ENCODE data around the gene SLC22A4.

SLC22A4 gene

GRCh38 chr5:132344775-132345514 is 50.8 kb downstream of the SLC22A4 start:
- DNase-seq, result no peak

- no peak for DNase-seq
These were observed 59.3 kb downstream of the SLC22A4 start for GRCh38 chr5:132353486-132353995.

GRCh38 chr5:132354381-132355139 is 60.4 kb downstream of the SLC22A4 start:
- no peak for DNase-seq

GRCh38 chr5:132355140-132355765 is 61.1 kb downstream of the SLC22A4 start:
- DNase-seq, result no peak

GRCh38 chr5:132358775-132359174 is 64.6 kb downstream of the SLC22A4 start:
- no peak for DNase-seq

GRCh38 chr5:132362086-132362485 is 67.9 kb downstream of the SLC22A4 start:
- DNase-seq, result no peak

GRCh38 chr5:132363431-132364112 is 69.4 kb downstream of the SLC22A4 start:
- no peak for DNase-seq

- no peak for DNase-seq
These were observed 70.1 kb downstream of the SLC22A4 start for GRCh38 chr5:132364319-132364718.

- no peak for DNase-seq
These were observed 71.0 kb downstream of the SLC22A4 start for GRCh38 chr5:132365213-132365612.

- DNase-seq, result no peak
These were observed 74.0 kb downstream of the SLC22A4 start for GRCh38 chr5:132368186-132368585.

- peak; percentile 46 for DNase-seq
These were observed 74.8 kb downstream of the SLC22A4 start for GRCh38 chr5:132369007-132369473.

GRCh38 chr5:132369474-132370180 is 75.4 kb downstream of the SLC22A4 start, which contains the start of gene SLC22A5:
Gene SLC22A5 (plus strand): TSS chr5:132369710. CDS start chr5:132369973, 263 bp downstream.
- DNase-seq, result peak; percentile 46

- no peak for DNase-seq
These were observed 76.2 kb downstream of the SLC22A4 start for GRCh38 chr5:132370181-132370970.

GRCh38 chr5:132370971-132371602 is 76.9 kb downstream of the SLC22A4 start:
- no peak for DNase-seq

- DNase-seq, result no peak
These were observed 77.4 kb downstream of the SLC22A4 start for GRCh38 chr5:132371603-132371994.

GRCh38 chr5:132372127-132372526 is 77.9 kb downstream of the SLC22A4 start:
- DNase-seq, result no peak

- DNase-seq, result no peak
These were observed 78.3 kb downstream of the SLC22A4 start for GRCh38 chr5:132372542-132372941.

- no peak for DNase-seq
These were observed 81.8 kb downstream of the SLC22A4 start for GRCh38 chr5:132375957-132376356.

GRCh38 chr5:132376694-132377641 is 82.8 kb downstream of the SLC22A4 start:
- DNase-seq, result no peak

- DNase-seq, result no peak
These were observed 83.5 kb downstream of the SLC22A4 start for GRCh38 chr5:132377738-132378137.

Measured in NCI-H1092 treated with DMSO at 0.1 percent for 48 hours (cell line).